Gastroesophageal sphincter (tissue), 4 donors: ENCODE measurements around the gene C19orf18. TPM values are rescaled to one million over a fixed set of nuclear protein-coding genes. Genes with fewer than 3 reads are reported as not detected.
A peak's percentile ranks its signal among the peaks of the same experiment; 100 is the strongest.
"Not testable (repeated sequence)": the region's sequence is repeated elsewhere in the genome, so short reads cannot be mapped to it uniquely, and the experiment has no call there.

Experiments used
- ATAC-seq: fragments of 150-250 bp; one replicate; pipeline ENCODE4 v1.9.1; 2016; ENCODE audit warnings: mild to moderate bottlenecking, moderate library complexity
- H3K27ac ChIP-seq, 4 donors: fragments of 200-600 bp; sonication (generic) in 3 of 4; 1 replicate in 3 of 4; 2 replicates in 1 of 4; pipeline ENCODE4 v1.5.1; 2016 to 2019
- H3K27me3 ChIP-seq: fragments of 200-600 bp; sonication (generic); one replicate; pipeline ENCODE4 v1.5.1; 2019
- H3K36me3 ChIP-seq, 2 donors: fragments of 200-600 bp; sonication (generic); one replicate each; pipeline ENCODE4 v1.5.1; 2019; ENCODE audit warnings: control low read depth in 1 of 2
- H3K4me1 ChIP-seq, 3 donors: fragments of 200-600 bp; sonication (generic); 1 replicate in 2 of 3; 2 replicates in 1 of 3; pipeline ENCODE4 v1.5.1; 2016 to 2019; ENCODE audit warnings: control low read depth in 2 of 3
- H3K4me3 ChIP-seq, 2 donors: fragments of 200-600 bp; sonication (generic); one replicate each; pipeline ENCODE4 v1.5.1; 2019; ENCODE audit warnings: mild to moderate bottlenecking in 1 of 2, moderate library complexity in 1 of 2
- H3K9me3 ChIP-seq, 3 donors: fragments of 200-600 bp; sonication (generic); one replicate each; pipeline ENCODE4 v1.5.1; 2017 to 2019; ENCODE audit warnings: control low read depth in 2 of 3
- EP300 ChIP-seq: sonication (generic); formaldehyde crosslinking; IDR thresholded peaks from one replicate; pipeline ENCODE4 v1.6.1; 2017; ENCODE audit warnings: antibody characterized with exemption, mild to moderate bottlenecking
- POLR2A ChIP-seq, 2 donors: fragments of 450-650 bp; IDR thresholded peaks; one replicate each; pipeline ENCODE4 v1.6.1; 2017; ENCODE audit warnings: antibody characterized with exemption in 2 of 2, mild to moderate bottlenecking in 2 of 2, moderate library complexity in 1 of 2
- POLR2AphosphoS5 ChIP-seq: sonication (generic); formaldehyde crosslinking; IDR thresholded peaks from one replicate; pipeline ENCODE4 v1.6.1; 2017; ENCODE audit warnings: antibody characterized with exemption
- WGBS, 2 donors: methylation state at CpG; one replicate each; pipeline ENCODE4 v1.1.5; 2018; ENCODE audit warnings: low coverage in 1 of 2; 5-methylcytosine and 5-hydroxymethylcytosine counted together
- total RNA-seq, 4 donors: library from RNA; depleted of rRNA; stranded (reverse); fragments of >200 nt; gene quantifications; one replicate each; pipeline ENCODE4 v1.1.0, GENCODE V29; 2016
- TF ChIP-seq, protein P1 (sequence below), 4 experiments: fragments of 200-600 bp in 2 of 4; fragments of 450-650 bp in 2 of 4; sonication (generic) in 1 of 4; IDR thresholded peaks; one replicate each; pipeline ENCODE4 v1.5.1; 2017 to 2019; ENCODE audit warnings: antibody characterized with exemption in 4 of 4, mild to moderate bottlenecking in 2 of 4, moderate library complexity in 2 of 4

The C19orf18 gene
- total RNA-seq, 4 donors from 2014 or later, result 4.8 TPM; not detected in 3

DNA sequence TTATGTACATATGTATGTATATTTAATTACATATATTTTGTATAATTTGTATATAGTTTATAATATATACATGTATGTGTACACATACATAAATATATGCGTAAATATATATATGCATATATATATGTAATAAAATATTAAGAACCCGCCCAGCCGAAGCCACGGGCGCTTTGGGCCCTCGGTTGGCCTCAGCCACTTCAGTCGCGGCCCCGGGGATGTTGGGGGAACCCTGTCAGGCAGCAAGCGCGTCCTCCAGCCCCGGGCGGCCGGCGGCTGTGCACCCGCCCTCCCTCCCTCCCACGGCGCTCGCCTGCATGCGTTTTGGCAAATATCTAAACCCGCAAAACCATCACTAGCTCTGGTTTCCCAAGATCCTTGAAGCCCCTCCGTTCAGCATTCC, 36.2 kb upstream of the C19orf18 start:
- H3K27ac ChIP-seq, result peak overlapping the region in 1 of 4 donors; percentile 91
- H3K36me3 ChIP-seq, result peaks cover 0 to 21% of the 10 kb centered on the region in 2 donors

GRCh38 chr19:58009666-58010301, 35.5 kb upstream of the C19orf18 start:
- TF ChIP-seq POLR2AphosphoS5 (peak; percentile 41), EP300 (no peak), POLR2A (IDR thresholded peaks at IDR 0.05) (peak in 1 of 2 donors; percentile 16)
- TF ChIP-seq, protein P1, sequence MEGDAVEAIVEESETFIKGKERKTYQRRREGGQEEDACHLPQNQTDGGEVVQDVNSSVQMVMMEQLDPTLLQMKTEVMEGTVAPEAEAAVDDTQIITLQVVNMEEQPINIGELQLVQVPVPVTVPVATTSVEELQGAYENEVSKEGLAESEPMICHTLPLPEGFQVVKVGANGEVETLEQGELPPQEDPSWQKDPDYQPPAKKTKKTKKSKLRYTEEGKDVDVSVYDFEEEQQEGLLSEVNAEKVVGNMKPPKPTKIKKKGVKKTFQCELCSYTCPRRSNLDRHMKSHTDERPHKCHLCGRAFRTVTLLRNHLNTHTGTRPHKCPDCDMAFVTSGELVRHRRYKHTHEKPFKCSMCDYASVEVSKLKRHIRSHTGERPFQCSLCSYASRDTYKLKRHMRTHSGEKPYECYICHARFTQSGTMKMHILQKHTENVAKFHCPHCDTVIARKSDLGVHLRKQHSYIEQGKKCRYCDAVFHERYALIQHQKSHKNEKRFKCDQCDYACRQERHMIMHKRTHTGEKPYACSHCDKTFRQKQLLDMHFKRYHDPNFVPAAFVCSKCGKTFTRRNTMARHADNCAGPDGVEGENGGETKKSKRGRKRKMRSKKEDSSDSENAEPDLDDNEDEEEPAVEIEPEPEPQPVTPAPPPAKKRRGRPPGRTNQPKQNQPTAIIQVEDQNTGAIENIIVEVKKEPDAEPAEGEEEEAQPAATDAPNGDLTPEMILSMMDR (IDR thresholded peaks at IDR 0.05), result peak in 1 of 4 experiments; percentile 25
- Histone ChIP-seq H3K27ac (peak overlapping the region in 3 of 4 donors; percentile 72 to 91 (median 81)), H3K36me3 (peaks cover 0 to 29% of the 10 kb centered on the region in 2 donors), H3K9me3 (peaks cover 0 to 75% (median 0%) of the 10 kb centered on the region in 3 donors), H3K4me1 (peaks cover 0 to 25% (median 0%) of the 10 kb centered on the region in 3 donors), H3K4me3 (peak overlapping the region; percentile 3 to 59), H3K27me3 (no peaks in the 10 kb centered on the region)
- peak; percentile 96 for ATAC-seq
- WGBS, 2 donors, result 27 to 40% methylated on average over 1 to 3 of the region's 41 CpGs

More for the DNA sequence above, 36.2 kb upstream of the C19orf18 start:
- Histone ChIP-seq H3K4me3 (peak overlapping the region in 1 of 2 donors; percentile 59), H3K9me3 (peaks cover 0 to 68% (median 0%) of the 10 kb centered on the region in 3 donors), H3K4me1 (peaks cover 0 to 23% (median 0%) of the 10 kb centered on the region in 3 donors), H3K27me3 (no peaks in the 10 kb centered on the region)
- no peak for TF ChIP-seq POLR2A (IDR thresholded peaks at IDR 0.05)
- TF ChIP-seq, protein P1 (IDR thresholded peaks at IDR 0.05), result no peak
- TF ChIP-seq POLR2AphosphoS5, result no peak
- ATAC-seq, result no peak
- 33 to 63% methylated on average over 18 to 19 of the region's 22 CpGs for WGBS, 2 donors

- TF ChIP-seq EP300 (no peak), POLR2A (IDR thresholded peaks at IDR 0.05) (no peak), POLR2AphosphoS5 (no peak)
- TF ChIP-seq, protein P1 (IDR thresholded peaks at IDR 0.05), result no peak
- WGBS, 2 donors, result 0% methylated on average over 2 of the region's 21 CpGs; no CpG with 5 or more reads in 1 of the 2 donors
- H3K36me3 ChIP-seq, result peaks cover 0 to 34% of the 10 kb centered on the region in 2 donors
Measured at GRCh38 chr19:58009301-58009665, 34.9 kb upstream of the C19orf18 start.

GRCh38 chr19:58008877-58009276, 34.5 kb upstream of the C19orf18 start:
- Histone ChIP-seq H3K9me3 (peaks cover 0 to 84% (median 0%) of the 10 kb centered on the region in 3 donors), H3K36me3 (peaks cover 0 to 37% of the 10 kb centered on the region in 2 donors), H3K4me1 (peaks cover 0 to 34% (median 0%) of the 10 kb centered on the region in 3 donors), H3K27ac (peak overlapping the region in 1 of 4 donors; percentile 91), H3K4me3 (peak overlapping the region in 1 of 2 donors; percentile 59)
- ATAC-seq, H3K27me3 ChIP-seq: not testable (repeated sequence)
- WGBS, 2 donors, result 40 to 60% methylated on average over 2 to 10 of the region's 10 CpGs

More at GRCh38 chr19:58009301-58009665, 34.9 kb upstream of the C19orf18 start:
- peak; percentile 17 for ATAC-seq
- H3K4me1 ChIP-seq, result peaks cover 0 to 30% (median 0%) of the 10 kb centered on the region in 3 donors
- peaks cover 0 to 80% (median 0%) of the 10 kb centered on the region in 3 donors for H3K9me3 ChIP-seq
- H3K4me3 ChIP-seq, result peak overlapping the region in 1 of 2 donors; percentile 59
- H3K27me3 ChIP-seq, result no peaks in the 10 kb centered on the region
- peak overlapping the region in 2 of 4 donors; percentile 81 to 91 for H3K27ac ChIP-seq

- peaks cover 0 to 80% (median 0%) of the 10 kb centered on the region in 3 donors for H3K9me3 ChIP-seq
- peaks cover 0 to 37% of the 10 kb centered on the region in 2 donors for H3K36me3 ChIP-seq
Measured at GRCh38 chr19:58007285-58007684, 33.0 kb upstream of the C19orf18 start.

More at GRCh38 chr19:58007285-58007684, 33.0 kb upstream of the C19orf18 start:
- H3K4me1 ChIP-seq, result peaks cover 0 to 43% (median 0%) of the 10 kb centered on the region in 3 donors
- TF ChIP-seq, protein P1 (IDR thresholded peaks at IDR 0.05), result no peak
- TF ChIP-seq POLR2A (IDR thresholded peaks at IDR 0.05), result no peak
- no peak for ATAC-seq
- H3K27me3 ChIP-seq, result no peaks in the 10 kb centered on the region
- no CpG with 5 or more reads among the region's 1 CpG for WGBS, 2 donors
- H3K27ac ChIP-seq, result no peak overlapping the region
- H3K4me3 ChIP-seq, result no peak overlapping the region
